GM19324 (cell line): ENCODE results near the gene RNASEL.

Source experiments
- ATAC-seq: cut with Tn5 transposase; IDR thresholded peaks from one replicate; pipeline ENCODE4 v1.9.1; 2021; ENCODE audit warnings: mild to moderate bottlenecking, moderate library complexity; ENCODE audit not compliant: unreplicated experiment, low FRiP score

RNASEL gene

DNA sequence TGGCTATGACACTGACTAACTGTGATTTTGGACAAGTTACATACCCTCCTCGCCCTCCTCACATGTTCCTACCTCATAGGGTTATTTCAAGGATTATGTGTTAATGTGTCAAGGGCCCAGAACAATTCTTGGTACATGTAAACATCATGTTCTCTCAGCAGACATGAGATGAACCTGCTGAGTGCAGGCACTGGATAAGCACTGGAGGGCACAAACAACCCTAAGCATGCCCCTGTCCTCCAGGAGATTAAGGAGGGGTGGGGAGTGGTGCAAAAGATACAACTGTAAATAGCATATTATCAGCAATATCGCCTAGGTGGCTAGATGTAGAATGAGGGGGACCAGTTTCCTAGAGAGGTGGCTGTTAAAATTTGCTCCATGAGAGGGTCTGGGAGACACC, 32.9 kb upstream of the RNASEL start:
- no peak for ATAC-seq

- ATAC-seq = no peak
These were observed 32.0 kb upstream of the RNASEL start for GRCh38 chr1:182620924-182621585.

- ATAC-seq = no peak
These were observed 28.8 kb upstream of the RNASEL start for GRCh38 chr1:182617734-182618351.

GRCh38 chr1:182617014-182617429, 28.0 kb upstream of the RNASEL start:
- ATAC-seq = no peak

GRCh38 chr1:182616130-182617013, 27.3 kb upstream of the RNASEL start:
- ATAC-seq = peak; percentile 47

GRCh38 chr1:182615468-182616129, 26.5 kb upstream of the RNASEL start:
- peak; percentile 12 for ATAC-seq

DNA sequence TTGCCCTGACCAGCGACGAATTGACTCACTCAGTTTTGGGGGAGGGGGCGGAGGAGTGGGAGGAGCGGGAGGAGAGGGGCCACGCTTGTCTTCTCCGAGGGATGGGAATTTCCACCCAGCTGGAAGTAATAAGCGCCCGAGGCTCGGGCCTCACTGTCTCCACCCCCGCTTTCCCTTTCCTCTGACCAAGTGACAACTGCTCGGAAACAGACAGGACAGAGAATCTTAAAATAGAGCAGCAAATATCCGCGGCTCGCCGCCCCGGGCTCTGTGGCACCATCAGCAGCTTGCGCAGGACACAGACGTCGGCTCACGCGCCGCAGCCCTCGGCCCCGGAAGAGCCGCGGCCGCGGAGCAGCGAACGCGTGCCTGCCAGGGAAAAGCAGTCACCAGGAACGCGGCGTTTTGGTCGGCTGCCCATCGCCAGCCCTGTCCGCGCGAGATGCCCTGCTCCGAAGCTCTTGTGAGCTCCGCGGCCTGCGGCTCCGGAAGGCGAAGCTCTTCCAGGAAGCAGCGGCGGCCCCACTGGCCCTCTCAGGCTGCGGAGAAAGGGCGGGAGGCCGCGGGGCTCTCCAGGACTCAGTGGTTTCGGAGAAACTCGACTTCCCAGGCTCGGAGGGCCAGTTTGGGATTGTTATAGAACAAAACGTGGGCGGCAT, 25.9 kb upstream of the RNASEL start:
- peak; percentile 56 for ATAC-seq

DNA sequence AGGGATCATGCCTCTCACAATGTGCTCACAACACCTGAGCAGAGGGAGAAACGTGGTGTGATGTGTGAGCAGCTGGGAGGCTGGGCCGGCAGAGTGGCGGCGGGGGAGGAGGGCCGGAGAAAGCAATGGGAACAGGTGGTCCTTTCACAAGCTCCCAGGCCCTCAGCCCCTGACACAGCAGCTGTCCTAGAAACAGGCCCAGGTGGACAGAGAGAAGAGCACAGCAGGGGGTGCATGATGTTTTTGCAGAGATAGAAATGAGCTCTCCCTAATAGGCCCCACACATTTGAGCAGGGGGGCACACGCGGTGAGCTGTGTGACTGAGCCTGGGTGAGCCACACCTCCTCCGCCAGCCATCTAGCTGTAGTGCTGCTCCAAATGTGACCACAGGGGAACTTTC, 22.7 kb upstream of the RNASEL start:
- no peak for ATAC-seq

- ATAC-seq = no peak
These were observed 22.3 kb upstream of the RNASEL start for GRCh38 chr1:182611326-182611725.

- no peak for ATAC-seq
These were observed 21.6 kb upstream of the RNASEL start for GRCh38 chr1:182610606-182611194.

GRCh38 chr1:182608845-182609610, 20.0 kb upstream of the RNASEL start:
- no peak for ATAC-seq

DNA sequence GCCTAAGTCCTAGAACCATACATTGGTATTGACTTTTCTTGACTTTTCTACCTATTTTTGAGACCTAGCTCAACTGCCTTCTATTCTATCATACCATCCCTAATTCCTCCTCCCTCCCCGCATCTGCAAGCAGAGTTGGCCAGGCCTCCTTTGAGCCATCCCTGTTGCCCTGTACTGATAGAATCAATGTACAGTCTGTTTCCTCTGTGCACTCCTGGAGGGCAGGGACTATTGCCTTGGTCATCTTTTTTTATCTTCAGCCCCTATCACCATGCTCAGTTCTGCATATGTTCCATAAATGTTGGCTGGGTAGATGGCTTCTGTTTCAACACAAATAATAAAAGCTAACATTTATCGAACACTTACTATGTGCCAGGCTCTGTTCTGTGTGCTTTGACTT, 19.2 kb upstream of the RNASEL start:
- ATAC-seq = no peak

DNA sequence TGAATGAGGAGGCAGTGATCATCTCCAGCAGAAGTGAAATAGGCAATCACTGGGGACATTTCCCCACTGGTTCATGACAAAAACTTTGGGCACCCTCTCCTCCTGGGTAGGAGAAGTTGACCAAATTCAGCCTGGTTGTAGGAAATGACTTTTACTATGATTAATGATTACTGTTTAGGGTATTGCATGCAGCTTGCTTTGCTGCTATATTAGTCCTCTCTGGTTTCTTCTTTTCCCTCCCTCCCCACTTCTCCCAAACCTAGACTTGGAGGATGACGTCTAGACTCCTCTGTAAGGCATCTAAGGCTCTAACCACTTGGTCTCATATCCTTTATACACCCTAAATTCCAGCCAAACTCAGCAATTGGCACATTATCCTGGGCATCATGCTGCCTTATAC, 18.5 kb upstream of the RNASEL start:
- ATAC-seq = no peak

GRCh38 chr1:182604175-182605164, 15.4 kb upstream of the RNASEL start, which contains the start of gene RGS16:
Gene RGS16, minus strand, starts transcription at chr1:182604389. Its CDS starts 130 bp downstream, at chr1:182604259.
- ATAC-seq = peak; percentile 87

- ATAC-seq = peak; percentile 16
These were observed 14.7 kb upstream of the RNASEL start for GRCh38 chr1:182603646-182604174.

- ATAC-seq = no peak
These were observed 14.0 kb upstream of the RNASEL start for GRCh38 chr1:182602935-182603645.

- ATAC-seq = no peak
These were observed 12.9 kb upstream of the RNASEL start for GRCh38 chr1:182601913-182602312.
